IMR-90 (cell line): ENCODE data around the gene CKB. TPM values are rescaled to one million over a fixed set of nuclear protein-coding genes. Genes with fewer than 3 reads are reported as not detected.

Source experiments
- ATAC-seq: fragments of 200-7000 bp; cut with Tn5 transposase; 2 replicates; pipeline ENCODE4 v1.9.1; 2020; ENCODE audit warnings: low read depth, mild to moderate bottlenecking, moderate library complexity
- BruUV-seq: library from RNA; stranded (reverse); fragments of 400-500 nt; replicated peaks from 2 replicates; lab custom pipeline; 2021; lab: Mats Ljungman, UMichigan
- CTCF ChIA-PET: fragments of 300-600 bp; formaldehyde crosslinking; extraction: SDS; loops from one replicate; lab custom pipeline; 2021; ENCODE audit warnings: antibody characterized with exemption; lab: Yijun Ruan, JAX
- POLR2A ChIA-PET: fragments of 300-600 bp; sonication (Branson Sonifier 250); formaldehyde crosslinking; loops from one replicate; lab custom pipeline; 2022; ENCODE audit warnings: antibody characterized with exemption; ENCODE audit not compliant: unreplicated experiment; lab: Charles Lee
- DNase-seq: peaks from one replicate; pipeline ENCODE4 v3.0.0; 2013
- H2AFZ ChIP-seq: replicated peaks from 2 replicates; pipeline ENCODE3; 2013; ENCODE audit warnings: low read length, mild to moderate bottlenecking; ENCODE audit not compliant: poor library complexity
- H2AK5ac ChIP-seq: 2 replicates; pipeline ENCODE4 v1.6.1; 2013; ENCODE audit warnings: low read depth, low read length, inconsistent platforms
- H2AK9ac ChIP-seq: replicated peaks from 2 replicates; pipeline ENCODE3; 2013; ENCODE audit warnings: mild to moderate bottlenecking, low read depth, low read length, moderate library complexity; ENCODE audit not compliant: poor library complexity
- H2BK120ac ChIP-seq: 2 replicates; pipeline ENCODE4 v1.6.1; 2013; ENCODE audit warnings: low read depth, low read length, inconsistent platforms
- H2BK15ac ChIP-seq: 3 replicates; pipeline ENCODE4 v1.6.1; 2013; ENCODE audit warnings: low read depth, low read length, inconsistent platforms
- H2BK20ac ChIP-seq: 2 replicates; pipeline ENCODE4 v1.6.1; 2013; ENCODE audit warnings: low read depth, mild to moderate bottlenecking, inconsistent platforms, low read length, moderate library complexity
- H2BK5ac ChIP-seq: 2 replicates; pipeline ENCODE4 v1.6.1; 2013; ENCODE audit warnings: mild to moderate bottlenecking, low read depth, low read length, inconsistent platforms; ENCODE audit not compliant: poor library complexity, severe bottlenecking
- H3K14ac ChIP-seq: replicated peaks from 2 replicates; pipeline ENCODE4 v1.6.1; 2013; ENCODE audit warnings: low read depth, low read length, inconsistent platforms
- H3K18ac ChIP-seq: 2 replicates; pipeline ENCODE4 v1.6.1; 2013; ENCODE audit warnings: low read depth, low read length, control low read depth
- H3K23ac ChIP-seq: 2 replicates; pipeline ENCODE4 v1.6.1; 2013; ENCODE audit warnings: low read depth, low read length, inconsistent platforms
- H3K27ac ChIP-seq: 2 replicates; pipeline ENCODE4 v1.5.1; 2013; ENCODE audit warnings: mild to moderate bottlenecking, control low read depth, low read length; ENCODE audit not compliant: insufficient read depth
- H3K27me3 ChIP-seq: 2 replicates; pipeline ENCODE4 v1.6.1; 2013; ENCODE audit warnings: low read length; ENCODE audit not compliant: control insufficient read depth, insufficient read depth
- H3K36me3 ChIP-seq: 2 replicates; pipeline ENCODE4 v1.6.1; 2013; ENCODE audit warnings: low read length, mixed read lengths; ENCODE audit not compliant: control insufficient read depth, insufficient read depth
- H3K4ac ChIP-seq: 2 replicates; pipeline ENCODE4 v1.6.1; 2013; ENCODE audit warnings: low read depth, low read length, inconsistent platforms
- H3K4me1 ChIP-seq: 2 replicates; pipeline ENCODE4 v1.6.1; 2013; ENCODE audit warnings: low read length, mixed read lengths; ENCODE audit not compliant: control insufficient read depth, insufficient read depth
- H3K4me2 ChIP-seq: 2 replicates; pipeline ENCODE4 v1.6.1; 2013; ENCODE audit warnings: low read depth, mild to moderate bottlenecking, control low read depth, low read length, moderate library complexity
- H3K4me3 ChIP-seq: 2 replicates; pipeline ENCODE4 v1.5.1; 2013; ENCODE audit warnings: low read depth, mild to moderate bottlenecking, control low read depth, low read length, moderate library complexity; ENCODE audit not compliant: insufficient read depth
- H3K56ac ChIP-seq: 2 replicates; pipeline ENCODE4 v1.6.1; 2013; ENCODE audit warnings: low read length, inconsistent platforms; ENCODE audit not compliant: insufficient read depth; ENCODE audit errors: extremely low read depth
- H3K79me1 ChIP-seq, 2 experiments: 2 replicates each; pipeline ENCODE4 v1.6.1; 2013; ENCODE audit warnings: low read length in 2 of 2, inconsistent platforms in 1 of 2, low read depth in 1 of 2
- H3K9ac ChIP-seq: 2 replicates; pipeline ENCODE4 v1.6.1; 2013; ENCODE audit warnings: low read depth, low read length, control low read depth
- H3K9me1 ChIP-seq: 2 replicates; pipeline ENCODE4 v1.6.1; 2013; ENCODE audit warnings: low read length, inconsistent platforms; ENCODE audit not compliant: insufficient read depth
- H3K9me3 ChIP-seq: 2 replicates; pipeline ENCODE4 v1.6.1; 2013; ENCODE audit warnings: low read length; ENCODE audit not compliant: control insufficient read depth, insufficient read depth
- H4K20me1 ChIP-seq: 2 replicates; pipeline ENCODE4 v1.6.1; 2013; ENCODE audit warnings: low read length, inconsistent platforms; ENCODE audit not compliant: insufficient read depth
- H4K5ac ChIP-seq: 2 replicates; pipeline ENCODE4 v1.6.1; 2013; ENCODE audit warnings: mild to moderate bottlenecking, low read depth, low read length, control low read depth
- H4K8ac ChIP-seq, 2 experiments: 2 replicates each; pipeline ENCODE4 v1.6.1; 2013; ENCODE audit warnings: low read depth in 2 of 2, low read length in 2 of 2, control low read depth in 1 of 2, inconsistent platforms in 1 of 2
- H4K91ac ChIP-seq: 2 replicates; pipeline ENCODE4 v1.6.1; 2013; ENCODE audit warnings: low read depth, low read length, inconsistent platforms; ENCODE audit not compliant: insufficient read depth
- CEBPB ChIP-seq: IDR thresholded peaks from 2 replicates; pipeline ENCODE4 v1.6.1; 2012; ENCODE audit warnings: low read depth, low read length, improper control_type of control experiment
- CHD1 ChIP-seq: IDR thresholded peaks from 2 replicates; pipeline ENCODE4 v1.6.1; 2012; ENCODE audit warnings: low read depth, low read length, improper control_type of control experiment
- MXI1 ChIP-seq: IDR thresholded peaks from 2 replicates; pipeline ENCODE4 v1.6.1; 2012; ENCODE audit warnings: low read depth, mild to moderate bottlenecking, low read length, moderate library complexity, borderline replicate concordance
- NFE2L2 ChIP-seq: fragments of 150-350 bp; IDR thresholded peaks from 2 replicates; pipeline ENCODE4 v1.6.1; 2016; ENCODE audit warnings: low read depth, mild to moderate bottlenecking, low read length
- RCOR1 ChIP-seq: IDR thresholded peaks from 2 replicates; pipeline ENCODE4 v1.6.1; 2012; ENCODE audit warnings: mild to moderate bottlenecking, low read length, improper control_type of control experiment; ENCODE audit not compliant: insufficient replicate concordance
- RFX5 ChIP-seq: IDR thresholded peaks from 2 replicates; pipeline ENCODE4 v1.8.0; 2012; ENCODE audit warnings: low read depth, mild to moderate bottlenecking, low read length, moderate library complexity
- SMC3 ChIP-seq: fragments of 150-350 bp; IDR thresholded peaks from 2 replicates; pipeline ENCODE4 v1.6.1; 2016; ENCODE audit warnings: low read depth, mild to moderate bottlenecking, antibody characterized with exemption, low read length, moderate library complexity
- WGBS, 2 experiments: methylation state at CpG; one replicate each; pipeline versions ENCODE4 v1.1.5 to v1.1.7; 2013; ENCODE audit warnings: missing lambda C conversion rate in 2 of 2; ENCODE audit not compliant: insufficient read length in 1 of 2; ENCODE audit errors: extremely low coverage in 2 of 2; 5-methylcytosine and 5-hydroxymethylcytosine counted together
- dilution Hi-C: fragments of 300-500 bp; cut with HindIII; formaldehyde crosslinking; loops from one replicate; pipeline ENCODE4 v1.14.3; 2018; ENCODE audit warnings: low sequenced_read_pairs; ENCODE audit not compliant: unreplicated experiment
- in situ Hi-C: fragments of 300-500 bp; cut with MboI; formaldehyde crosslinking; loops from 3 replicates; pipeline ENCODE4 v1.14.3; 2019; ENCODE audit warnings: low sequenced_read_pairs, inconsistent platforms, mixed read lengths
- intact Hi-C: fragments of 100-400 bp; cut with micrococcal nuclease; formaldehyde crosslinking; loops from 2 replicates; pipeline ENCODE4 v1.10.0; 2022
- polyA plus RNA-seq, 3 experiments: library from polyadenylated mRNA; depleted of rRNA; stranded (reverse); fragments of >200 nt; gene quantifications; 2 replicates each; pipeline ENCODE4 v1.2.3, GENCODE V29; 2012; ENCODE audit warnings: low replicate concordance in 1 of 3
- total RNA-seq: library from RNA; depleted of rRNA; stranded (reverse); fragments of >200 nt; gene quantifications from 2 replicates; pipeline ENCODE4 v1.2.3, GENCODE V29; 2012
- TF ChIP-seq, protein P1 (sequence below): conservative IDR thresholded peaks from 2 replicates; pipeline ENCODE4 v1.5.1; 2012; ENCODE audit warnings: mild to moderate bottlenecking, low read depth, low read length, improper control_type of control experiment
- TF ChIP-seq, protein P2 (sequence below): fragments of 150-350 bp; IDR thresholded peaks from 2 replicates; pipeline ENCODE4 v1.6.1; 2016; ENCODE audit warnings: low read depth, mild to moderate bottlenecking, low read length, moderate library complexity, borderline replicate concordance
- TF ChIP-seq, protein P3 (sequence below): fragments of 150-350 bp; IDR thresholded peaks from 2 replicates; pipeline ENCODE4 v1.6.1; 2017; ENCODE audit warnings: mild to moderate bottlenecking, antibody characterized with exemption, low read length, low read depth

CKB gene
- total and polyA plus RNA-seq, 2 of the 4 experiments (the other 2 are of a cell fraction), result 17.7 to 82.6 TPM

DNA sequence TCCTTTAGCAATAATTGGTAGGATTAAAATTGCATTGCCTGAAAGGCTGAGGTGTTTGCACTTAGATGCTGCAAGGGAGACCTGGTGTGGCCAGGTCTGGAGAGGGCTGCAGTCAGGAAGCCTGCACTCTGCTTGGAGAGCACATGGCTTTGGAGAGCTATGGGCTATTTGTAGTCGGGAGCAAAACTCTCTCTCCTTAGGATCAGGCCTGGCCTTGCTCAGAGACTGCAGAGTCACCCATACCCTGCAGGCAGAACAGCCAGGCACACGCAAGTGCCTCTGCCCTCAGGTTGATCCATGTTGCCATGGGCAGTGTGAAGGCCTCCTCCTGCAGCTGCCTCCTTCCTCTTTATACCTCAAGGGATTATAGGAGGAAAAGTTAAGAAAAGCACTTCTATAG, 26.8 kb downstream of the CKB start:
- Histone ChIP-seq H2AK5ac (no peak overlapping the region), H4K91ac (no peak overlapping the region), H2BK120ac (no peak overlapping the region), H2BK15ac (no peak overlapping the region), H3K4me2 (no peak overlapping the region), H4K20me1 (peaks cover 17% of the 10 kb centered on the region), H2BK5ac (no peak overlapping the region), H3K9me1 (peaks cover 3% of the 10 kb centered on the region), H3K56ac (no peak overlapping the region), H3K23ac (no peak overlapping the region), H3K4ac (no peak overlapping the region), H3K27ac (no peak overlapping the region), H2AK9ac (no peak overlapping the region), H3K14ac (no peak overlapping the region), H3K36me3 (peaks cover 47% of the 10 kb centered on the region), H3K27me3 (no peaks in the 10 kb centered on the region), H3K79me1 (peaks cover 16 to 51% of the 10 kb centered on the region in 2 experiments), H2BK20ac (no peak overlapping the region), H3K18ac (no peak overlapping the region), H3K4me1 (no peaks in the 10 kb centered on the region), H2AFZ (no peak overlapping the region), H3K4me3 (no peak overlapping the region), H3K9ac (no peak overlapping the region), H4K8ac (no peak overlapping the region), H4K5ac (no peak overlapping the region), H3K9me3 (no peaks in the 10 kb centered on the region)
- in situ Hi-C loops, result no loop called here
- no peak for DNase-seq
- no CpG with 5 or more reads among the region's 2 CpGs for whole genome bisulfite sequencing, 2 experiments
- intact Hi-C loops, result no loop called here
- ChIA-PET CTCF (no interaction called here), POLR2A (no interaction called here)
- TF ChIP-seq NFE2L2, result no peak
- TF ChIP-seq MXI1, result no peak
- TF ChIP-seq RFX5, result no peak
- no peak for TF ChIP-seq RCOR1
- TF ChIP-seq SMC3, result no peak
- TF ChIP-seq, protein P1, sequence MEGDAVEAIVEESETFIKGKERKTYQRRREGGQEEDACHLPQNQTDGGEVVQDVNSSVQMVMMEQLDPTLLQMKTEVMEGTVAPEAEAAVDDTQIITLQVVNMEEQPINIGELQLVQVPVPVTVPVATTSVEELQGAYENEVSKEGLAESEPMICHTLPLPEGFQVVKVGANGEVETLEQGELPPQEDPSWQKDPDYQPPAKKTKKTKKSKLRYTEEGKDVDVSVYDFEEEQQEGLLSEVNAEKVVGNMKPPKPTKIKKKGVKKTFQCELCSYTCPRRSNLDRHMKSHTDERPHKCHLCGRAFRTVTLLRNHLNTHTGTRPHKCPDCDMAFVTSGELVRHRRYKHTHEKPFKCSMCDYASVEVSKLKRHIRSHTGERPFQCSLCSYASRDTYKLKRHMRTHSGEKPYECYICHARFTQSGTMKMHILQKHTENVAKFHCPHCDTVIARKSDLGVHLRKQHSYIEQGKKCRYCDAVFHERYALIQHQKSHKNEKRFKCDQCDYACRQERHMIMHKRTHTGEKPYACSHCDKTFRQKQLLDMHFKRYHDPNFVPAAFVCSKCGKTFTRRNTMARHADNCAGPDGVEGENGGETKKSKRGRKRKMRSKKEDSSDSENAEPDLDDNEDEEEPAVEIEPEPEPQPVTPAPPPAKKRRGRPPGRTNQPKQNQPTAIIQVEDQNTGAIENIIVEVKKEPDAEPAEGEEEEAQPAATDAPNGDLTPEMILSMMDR, result no peak
- TF ChIP-seq, protein P2, sequence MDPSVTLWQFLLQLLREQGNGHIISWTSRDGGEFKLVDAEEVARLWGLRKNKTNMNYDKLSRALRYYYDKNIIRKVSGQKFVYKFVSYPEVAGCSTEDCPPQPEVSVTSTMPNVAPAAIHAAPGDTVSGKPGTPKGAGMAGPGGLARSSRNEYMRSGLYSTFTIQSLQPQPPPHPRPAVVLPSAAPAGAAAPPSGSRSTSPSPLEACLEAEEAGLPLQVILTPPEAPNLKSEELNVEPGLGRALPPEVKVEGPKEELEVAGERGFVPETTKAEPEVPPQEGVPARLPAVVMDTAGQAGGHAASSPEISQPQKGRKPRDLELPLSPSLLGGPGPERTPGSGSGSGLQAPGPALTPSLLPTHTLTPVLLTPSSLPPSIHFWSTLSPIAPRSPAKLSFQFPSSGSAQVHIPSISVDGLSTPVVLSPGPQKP, result no peak
- TF ChIP-seq CHD1, result no peak
- TF ChIP-seq CEBPB, result no peak
- TF ChIP-seq, protein P3, sequence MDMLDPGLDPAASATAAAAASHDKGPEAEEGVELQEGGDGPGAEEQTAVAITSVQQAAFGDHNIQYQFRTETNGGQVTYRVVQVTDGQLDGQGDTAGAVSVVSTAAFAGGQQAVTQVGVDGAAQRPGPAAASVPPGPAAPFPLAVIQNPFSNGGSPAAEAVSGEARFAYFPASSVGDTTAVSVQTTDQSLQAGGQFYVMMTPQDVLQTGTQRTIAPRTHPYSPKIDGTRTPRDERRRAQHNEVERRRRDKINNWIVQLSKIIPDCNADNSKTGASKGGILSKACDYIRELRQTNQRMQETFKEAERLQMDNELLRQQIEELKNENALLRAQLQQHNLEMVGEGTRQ, result no peak
- no TSS peak for BruUV-seq
- dilution Hi-C loops, result no loop called here
- no peak for ATAC-seq
